GM19438 (cell line): Measurements from ENCODE around the gene VWF.
"Not testable (repeated sequence)": the region's sequence is repeated elsewhere in the genome, so short reads cannot be mapped to it uniquely, and the experiment has no call there.

ENCODE experiments used
- ATAC-seq: cut with Tn5 transposase; IDR thresholded peaks from one replicate; pipeline ENCODE4 v1.9.1; 2021; ENCODE audit warnings: low read depth; ENCODE audit not compliant: unreplicated experiment

VWF gene

DNA sequence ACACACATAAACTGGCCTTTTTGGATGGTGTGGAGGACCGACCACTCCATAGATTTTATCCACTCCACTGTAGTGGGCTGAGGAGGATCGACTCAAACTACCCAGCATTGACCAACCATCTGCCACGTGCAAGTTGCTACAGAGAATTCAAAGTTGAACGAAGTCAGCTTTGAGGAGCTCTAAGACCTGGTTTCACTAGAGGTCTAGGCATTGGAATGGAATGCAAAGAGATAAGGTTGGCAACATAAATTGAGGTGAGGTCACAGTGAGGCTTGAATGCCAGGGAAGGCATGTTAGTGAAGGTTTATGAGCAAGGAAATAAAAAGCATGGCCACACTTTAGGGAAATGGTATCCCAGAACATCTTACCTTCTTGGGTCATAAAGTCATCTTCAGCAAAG lies 14.5 kb downstream of the VWF start:
- no peak for ATAC-seq

DNA sequence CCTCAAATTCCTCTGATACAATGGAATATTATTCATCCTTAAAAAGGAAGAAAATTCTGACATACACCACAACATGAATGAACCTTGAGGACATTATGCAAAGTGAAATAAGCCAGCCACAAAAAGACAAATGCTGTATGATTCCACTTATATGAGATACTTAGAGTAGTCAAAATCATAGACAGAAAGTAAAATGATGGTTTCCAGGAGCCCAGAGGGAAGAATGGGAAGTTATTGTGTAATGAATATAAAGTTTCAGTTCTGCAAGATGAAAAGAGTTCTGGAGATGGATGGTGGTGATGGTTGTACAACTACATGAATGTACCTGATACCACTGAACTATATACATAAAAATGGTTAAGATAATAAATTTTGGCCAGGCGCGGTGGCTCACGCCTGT lies 18.3 kb downstream of the VWF start:
- ATAC-seq: no peak

DNA sequence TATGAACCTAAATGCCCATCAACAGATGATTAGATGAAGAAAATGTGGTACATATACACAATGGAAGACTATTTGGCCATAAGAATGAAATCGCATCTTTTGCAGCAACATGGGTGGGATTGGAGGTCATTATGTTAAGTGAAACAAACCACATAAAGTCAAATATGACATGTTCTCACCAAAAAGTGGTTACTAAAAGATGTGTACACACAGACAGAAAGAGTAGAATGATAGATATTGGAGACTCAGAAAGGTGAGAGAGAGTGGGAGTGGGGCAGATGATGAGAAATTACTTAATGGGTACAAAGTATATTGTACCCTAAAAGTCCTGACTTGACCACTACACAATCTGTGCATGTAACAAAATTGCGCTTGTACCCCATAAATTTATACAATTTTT lies 19.6 kb downstream of the VWF start:
- no peak for ATAC-seq

DNA sequence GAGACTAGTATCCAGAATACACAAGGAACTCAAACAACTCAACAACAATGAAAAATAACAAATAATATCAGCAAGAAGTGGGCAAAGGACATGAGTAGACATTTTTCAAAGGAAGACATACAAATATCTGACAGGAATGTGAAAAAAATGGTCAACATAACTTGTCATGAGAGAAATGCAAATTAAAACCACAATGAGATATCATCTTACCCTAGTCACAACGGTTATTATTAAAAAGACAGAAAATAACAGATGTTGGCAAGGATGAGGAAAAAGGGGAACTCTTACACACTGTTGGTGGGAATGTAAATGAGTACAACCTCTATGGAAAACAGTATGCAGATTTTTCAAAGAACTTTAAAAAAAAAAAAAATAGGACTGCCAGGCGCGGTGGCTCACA lies 20.4 kb downstream of the VWF start:
- no peak for ATAC-seq

DNA sequence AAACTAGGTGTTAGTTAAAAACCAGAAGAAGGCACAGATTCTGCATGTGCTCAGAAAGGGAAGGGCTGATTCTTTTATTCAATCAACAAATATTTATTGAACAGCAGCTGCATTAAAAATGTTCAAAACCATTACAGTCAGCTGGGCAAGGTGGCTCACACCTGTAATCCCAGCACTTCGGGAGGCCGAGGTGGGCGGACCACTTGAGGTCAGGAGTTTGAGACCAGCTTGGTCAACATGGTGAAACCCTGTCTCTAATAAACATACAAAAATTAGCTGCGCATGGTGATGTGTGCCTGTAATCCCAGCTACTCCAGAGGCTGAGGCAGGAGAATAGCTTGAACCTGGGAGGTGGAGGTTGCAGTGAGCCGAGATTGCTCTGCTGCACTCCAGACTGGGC lies 22.4 kb downstream of the VWF start:
- ATAC-seq: not testable (repeated sequence)

DNA sequence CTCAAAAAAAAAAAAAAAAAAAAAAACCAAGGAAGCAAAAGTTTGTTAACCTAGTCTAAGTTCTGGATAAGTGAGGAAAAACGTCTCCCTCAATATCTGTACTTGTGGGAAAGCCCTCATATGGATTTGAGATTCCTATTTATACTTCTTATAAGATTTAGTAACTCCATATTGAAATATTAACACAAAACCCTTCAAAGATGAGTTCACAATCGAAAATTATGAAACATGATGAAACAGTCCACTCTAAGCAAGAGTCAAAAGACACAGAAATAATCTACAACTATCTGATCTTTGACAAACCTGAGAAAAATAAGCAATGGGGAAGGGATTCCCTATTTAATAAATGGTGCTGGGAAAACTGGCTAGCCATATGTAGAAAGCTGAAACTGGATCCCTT lies 25.2 kb downstream of the VWF start:
- no peak for ATAC-seq

DNA sequence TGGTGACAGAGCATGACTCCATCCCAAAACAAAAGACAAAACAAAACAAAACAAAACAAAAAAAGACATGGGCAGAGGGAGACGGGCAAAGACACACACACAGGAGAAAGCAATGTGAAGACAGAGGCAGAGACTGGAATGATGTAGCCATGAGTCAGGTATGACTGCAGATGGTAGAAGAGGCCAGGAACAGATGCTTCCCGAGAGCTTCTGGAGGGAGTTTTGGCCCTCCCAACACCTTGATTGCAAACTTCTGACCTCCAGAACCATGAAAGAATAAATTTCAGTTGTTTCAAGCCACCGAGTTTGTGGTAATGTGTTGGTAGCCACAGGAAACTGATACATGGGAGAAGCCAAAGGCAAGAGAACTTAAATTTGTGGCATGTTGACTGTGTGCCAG lies 27.1 kb downstream of the VWF start:
- no peak for ATAC-seq

DNA sequence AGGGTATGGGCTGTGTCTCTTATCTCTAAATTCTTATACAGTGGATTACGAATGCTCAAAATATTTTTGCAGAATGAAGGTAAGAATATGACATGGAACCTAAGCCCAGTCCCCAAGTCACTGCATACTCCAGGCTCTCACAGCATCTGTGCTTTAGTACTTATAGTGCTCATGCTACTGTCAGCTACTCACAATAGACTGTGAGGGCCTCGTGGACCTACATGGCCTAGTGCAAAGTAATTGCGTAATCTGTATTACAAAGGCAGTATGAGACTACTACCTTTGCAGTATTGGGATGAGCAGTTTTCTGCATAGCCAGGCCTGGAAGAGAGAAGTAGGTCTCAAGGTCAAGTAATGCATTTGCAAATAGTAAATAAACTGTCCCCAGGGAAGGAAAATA lies 27.9 kb downstream of the VWF start:
- ATAC-seq: no peak

DNA sequence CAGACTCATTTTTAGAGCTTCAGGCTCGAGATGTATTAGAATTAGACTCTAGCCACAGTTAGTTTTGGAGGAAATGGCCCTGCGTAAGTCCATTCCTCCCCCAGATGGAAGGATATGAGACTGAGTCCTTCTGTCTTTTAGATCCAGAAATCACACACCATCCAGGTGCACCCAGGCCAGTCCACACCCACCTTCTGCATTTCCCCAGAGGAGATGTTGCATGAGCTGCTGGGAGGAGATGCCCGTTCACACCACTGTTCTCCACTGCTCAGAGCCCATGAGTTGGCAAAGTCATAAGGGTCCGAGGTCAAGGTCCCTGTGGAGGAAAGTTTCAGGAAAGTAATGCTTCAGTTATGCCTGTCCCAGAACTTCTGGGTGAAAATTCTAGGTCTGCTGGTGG lies 29.2 kb downstream of the VWF start:
- ATAC-seq: no peak

DNA sequence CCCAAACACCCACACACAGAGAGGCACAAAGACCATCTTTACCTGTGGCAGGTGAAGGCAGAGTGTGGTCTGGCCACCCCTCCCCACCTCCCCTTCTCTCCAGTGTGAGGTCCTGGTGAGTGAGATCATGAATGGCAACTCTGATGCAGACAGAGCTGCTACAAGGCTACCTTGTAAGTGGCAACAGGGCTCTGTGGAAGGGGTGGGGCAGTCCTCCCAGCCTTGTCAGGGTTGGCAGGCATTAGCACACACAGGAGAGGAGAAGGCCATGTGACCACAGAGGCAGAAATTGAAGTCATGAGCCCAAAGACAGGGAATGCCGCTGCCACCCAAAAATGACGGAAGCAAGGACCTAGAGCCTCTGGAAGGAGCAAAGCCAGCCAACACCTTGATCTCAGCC lies 30.7 kb downstream of the VWF start:
- ATAC-seq: no peak

DNA sequence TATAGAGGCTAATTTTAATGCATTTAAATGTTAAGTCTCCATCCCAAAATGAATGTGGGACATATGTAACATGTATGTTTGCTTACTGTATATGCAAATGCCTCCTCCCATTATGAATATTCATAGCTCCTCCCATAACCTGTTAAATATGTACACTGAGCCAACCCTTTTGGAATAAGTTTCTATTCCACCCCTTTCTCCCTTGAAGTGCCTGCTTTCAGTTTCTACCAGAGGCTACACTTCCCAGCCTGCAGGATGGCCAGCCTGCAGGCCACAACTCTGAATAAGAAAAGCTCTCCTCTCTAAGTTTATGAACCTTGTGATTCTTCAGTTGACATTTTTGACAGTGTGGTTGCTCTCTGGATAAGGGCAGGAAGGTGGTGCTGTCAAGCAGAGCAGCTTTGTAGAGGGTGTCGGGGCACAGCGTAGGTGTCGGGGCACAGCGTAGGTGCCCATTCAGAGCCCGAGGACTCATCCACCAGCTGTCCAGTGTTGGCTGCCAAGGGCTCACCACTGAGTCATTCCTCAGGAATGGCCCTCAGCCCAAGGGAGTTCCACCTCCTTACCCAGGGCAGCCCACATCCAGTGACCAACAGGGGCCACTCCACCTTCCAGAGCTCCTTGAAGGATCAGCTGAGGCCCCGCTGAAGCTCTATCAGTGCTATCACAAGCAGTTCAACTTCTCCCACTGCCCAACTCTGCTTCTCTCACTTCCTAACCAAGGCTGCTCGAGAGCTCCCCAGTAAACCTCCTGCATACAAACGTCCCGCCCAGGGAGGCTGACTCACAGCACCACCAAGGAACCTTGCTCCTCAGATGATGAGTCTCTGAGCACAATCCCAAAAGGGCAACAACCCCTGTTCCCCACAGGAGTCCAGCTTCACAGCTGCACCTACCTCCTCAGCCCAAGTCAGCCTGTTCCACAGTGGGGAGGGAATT lies 31.4 kb downstream of the VWF start:
- no peak for ATAC-seq

DNA sequence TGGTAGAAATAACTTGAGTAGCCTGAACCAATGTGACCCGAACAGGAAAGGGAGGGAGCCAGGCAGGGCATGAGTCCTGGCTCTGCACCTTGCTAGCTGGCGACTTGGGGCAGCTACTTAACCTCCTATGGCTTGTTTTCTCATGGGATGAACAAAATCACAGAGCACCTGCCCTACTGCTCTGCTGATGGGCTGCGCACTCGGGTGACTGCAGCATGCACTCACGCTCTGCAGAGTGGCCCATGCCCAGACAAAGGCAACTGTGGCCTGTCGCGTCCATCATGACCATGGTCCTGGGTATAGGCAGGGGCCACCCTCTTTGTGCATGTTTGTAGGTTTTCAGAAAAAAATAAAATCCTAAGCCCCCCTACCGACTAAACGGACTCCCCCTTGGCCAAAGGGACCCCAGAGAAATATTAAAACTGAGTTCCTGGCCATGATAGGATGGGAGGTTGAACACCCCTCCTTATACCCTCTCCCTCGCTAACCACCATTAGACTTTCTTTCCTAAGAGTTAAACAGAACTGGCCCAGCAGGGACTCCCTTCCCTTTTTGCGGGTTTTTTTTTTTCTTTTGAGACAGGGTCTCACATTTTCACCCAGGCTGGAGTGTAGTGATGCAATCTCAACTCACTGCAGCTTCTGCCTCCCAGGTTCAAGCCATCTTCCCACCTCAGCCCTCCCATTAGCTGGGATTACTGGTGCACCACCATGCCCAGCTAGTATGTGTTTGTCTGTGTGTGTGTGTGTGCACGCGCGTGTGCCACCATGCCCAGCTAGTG lies 32.5 kb downstream of the VWF start:
- no peak for ATAC-seq

DNA sequence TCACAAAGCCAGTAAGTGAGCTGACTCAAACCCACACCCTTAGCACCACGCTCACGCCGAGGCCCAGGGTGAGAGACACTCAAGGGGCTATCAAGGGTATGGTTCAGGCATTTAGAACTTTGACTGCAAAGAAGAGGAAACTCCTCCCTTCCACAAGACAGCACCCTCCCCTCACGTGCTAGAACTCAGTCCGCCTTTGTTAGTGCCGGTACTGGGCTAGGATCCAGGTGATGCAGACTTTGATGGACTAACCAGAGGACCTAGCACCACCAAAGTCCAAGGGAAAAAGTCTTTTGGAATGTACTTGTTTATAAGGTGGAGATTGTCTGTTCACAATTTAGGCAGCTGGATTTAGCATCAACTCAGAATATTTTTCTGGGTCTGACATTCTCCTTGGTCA lies 33.7 kb downstream of the VWF start:
- ATAC-seq: no peak

DNA sequence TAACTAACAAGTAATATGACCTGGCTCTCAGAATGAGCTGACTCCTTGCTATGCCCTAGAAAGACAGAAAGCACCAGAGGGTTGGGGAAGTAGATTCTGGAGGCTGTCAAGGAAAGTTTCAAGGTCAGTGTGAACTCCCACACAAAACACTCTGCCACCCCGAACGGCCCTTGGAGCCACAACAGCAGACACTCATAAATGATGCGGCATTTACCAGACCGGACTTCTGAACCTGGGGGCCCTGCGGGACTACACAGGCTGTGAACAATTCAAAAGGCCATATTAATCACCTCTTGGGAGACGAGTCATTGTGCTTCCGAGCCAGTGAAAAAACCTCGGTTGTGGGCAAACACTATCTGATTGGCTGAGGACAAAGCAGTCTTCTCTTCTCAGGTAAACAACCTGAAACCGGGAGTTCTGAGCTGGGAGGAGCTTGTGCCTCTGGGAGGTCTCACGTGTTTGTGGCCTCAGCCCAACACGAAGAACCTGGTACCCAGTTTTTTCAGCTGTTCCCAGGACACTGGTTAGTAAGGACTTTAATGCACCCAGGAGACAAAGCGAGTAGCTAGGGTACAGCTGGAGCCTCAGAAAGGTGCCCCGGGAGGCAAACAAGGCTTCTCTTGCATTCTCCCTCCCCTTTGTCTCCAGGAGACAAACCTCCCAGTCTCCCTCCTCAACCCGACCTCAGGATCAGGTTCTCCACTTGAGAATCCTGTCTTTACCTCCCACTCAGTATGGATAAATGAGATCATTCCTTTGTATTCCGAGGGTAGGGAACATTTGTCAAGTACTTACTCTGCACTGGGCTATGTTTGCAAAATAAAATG lies 35.3 kb downstream of the VWF start:
- ATAC-seq: no peak

DNA sequence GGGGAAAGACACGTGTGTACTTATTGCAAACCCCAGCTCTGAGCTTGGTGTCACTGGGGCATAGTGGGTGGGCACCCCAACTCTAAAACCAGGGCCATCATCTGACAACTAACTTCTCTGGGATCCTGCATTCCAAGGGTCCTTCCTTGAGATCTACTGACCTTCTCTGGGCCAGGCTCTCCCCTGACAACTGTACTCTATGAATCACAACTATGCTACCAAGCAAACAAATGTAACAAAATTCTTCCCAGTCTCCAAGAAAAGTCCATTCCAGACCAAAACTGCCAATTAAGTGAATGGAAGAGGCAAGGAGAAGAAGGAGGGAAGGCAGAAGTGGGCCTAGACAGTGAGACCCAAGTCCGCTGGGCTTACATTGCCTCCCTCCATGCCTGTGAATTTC lies 38.2 kb downstream of the VWF start:
- no peak for ATAC-seq

DNA sequence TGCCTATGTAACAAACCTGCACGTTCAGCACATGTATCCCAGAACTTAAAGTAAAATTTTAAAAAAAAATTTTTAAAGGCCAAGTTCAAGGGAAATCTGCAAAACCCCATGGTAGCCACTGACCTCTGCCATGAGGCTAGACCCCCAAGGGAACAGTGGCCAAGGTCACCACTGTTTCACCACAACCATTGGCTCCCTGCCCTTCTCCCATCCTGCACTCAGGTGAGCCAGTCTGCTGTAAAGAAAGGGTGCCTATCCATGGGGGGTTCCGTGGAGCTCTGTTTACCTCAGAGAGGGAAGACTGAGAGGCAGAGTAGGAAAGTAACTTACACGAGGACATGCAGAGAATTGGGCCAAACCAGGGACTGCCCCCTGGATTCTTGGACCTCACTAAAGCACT lies 38.6 kb downstream of the VWF start:
- no peak for ATAC-seq

DNA sequence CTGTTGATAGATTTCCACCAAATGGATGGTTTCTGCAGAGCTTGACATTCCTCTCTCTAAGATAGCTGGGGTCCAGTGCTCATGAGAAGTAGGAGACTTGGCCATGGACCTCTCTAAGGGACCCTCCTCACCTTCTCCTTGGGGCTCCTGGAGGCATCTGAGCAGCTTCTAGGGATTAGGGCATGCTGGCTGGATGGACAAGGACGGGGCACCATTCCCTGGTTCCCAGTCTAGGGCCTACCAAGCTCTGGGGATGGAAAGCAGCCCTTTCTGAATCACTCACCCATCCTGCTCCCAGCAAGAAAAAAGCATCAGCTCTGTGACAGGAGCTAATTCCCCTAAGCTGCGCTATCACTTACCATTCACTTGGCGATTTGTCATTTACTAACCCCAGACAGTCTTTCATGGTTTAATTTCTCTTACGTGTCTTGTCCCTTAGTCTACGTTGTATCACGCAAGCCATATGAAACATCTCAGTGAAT lies 39.5 kb downstream of the VWF start:
- ATAC-seq: no peak

DNA sequence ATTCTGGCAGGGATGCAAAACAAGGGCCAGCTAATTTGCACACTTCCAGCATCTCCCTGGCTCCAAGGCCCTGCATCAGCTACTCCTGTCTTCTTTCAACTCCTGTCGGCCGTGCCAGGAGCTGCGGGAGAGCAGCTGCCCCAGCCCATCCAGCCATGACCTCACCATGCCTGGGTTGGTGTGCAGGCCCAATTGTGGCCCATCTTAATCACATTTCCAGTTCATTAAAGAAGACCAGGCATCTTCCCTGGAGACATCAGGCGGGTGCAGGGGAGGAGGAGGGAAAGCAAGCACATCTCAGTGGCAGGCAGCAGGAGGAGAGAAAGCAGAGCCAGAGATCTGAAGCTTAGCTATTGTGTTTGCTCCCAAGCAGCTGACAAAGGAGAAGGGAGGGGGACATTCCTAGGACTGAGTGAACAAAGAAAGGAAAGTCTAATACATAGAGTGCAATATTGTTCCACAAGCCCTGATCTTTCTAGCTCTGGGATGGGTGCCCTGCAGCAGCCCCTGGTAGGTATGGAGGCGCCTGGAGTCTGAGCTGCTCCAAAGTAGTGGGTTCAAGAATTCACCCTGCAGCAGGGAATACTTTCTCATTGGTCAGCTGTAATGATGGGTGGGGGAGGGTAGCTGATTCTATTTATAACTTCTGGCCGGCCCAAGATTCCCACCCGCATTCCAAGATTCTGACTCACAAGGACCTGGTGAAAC lies 40.1 kb downstream of the VWF start:
- ATAC-seq: no peak

DNA sequence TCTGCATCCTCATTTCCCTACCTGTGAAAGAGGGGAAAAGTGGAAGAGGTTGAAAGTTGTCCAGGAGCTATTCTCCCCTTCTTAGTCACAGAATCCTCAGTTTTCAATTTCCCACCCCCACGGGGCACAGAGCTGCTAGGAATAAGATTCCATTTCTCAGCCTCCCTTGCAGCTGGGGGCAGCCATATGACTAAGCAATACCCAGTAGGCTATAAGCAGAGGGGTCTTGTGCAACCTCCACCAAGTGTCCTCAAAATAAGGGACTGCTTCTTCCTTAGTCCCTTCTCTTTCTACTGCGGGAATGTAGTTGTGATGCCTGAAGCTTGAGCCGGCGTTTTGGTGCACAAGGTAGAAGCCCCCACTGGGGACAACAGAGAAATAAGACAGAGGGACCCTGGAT lies 40.9 kb downstream of the VWF start:
- no peak for ATAC-seq

DNA sequence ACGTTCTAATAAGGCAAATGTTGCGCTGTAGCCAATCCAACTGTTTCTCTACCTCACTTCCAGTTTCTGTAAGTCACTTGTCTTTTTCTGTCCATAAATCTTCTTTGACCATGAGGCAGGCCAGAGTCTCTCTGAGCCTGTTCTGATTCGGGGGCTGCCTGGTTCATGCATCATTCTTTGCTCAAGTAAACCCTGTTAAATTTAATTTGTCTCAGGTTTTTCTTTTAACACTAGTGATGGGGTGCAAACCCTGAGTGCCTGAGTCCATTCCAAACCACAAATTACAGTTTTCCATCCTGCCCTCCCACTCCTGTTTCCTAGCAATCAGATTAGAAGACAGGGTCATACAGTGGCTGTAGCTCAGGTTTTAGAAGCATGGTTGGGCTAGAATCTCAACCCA lies 41.9 kb downstream of the VWF start:
- no peak for ATAC-seq
